ENCODE data around the gene ZNF426. TPM values are rescaled to one million over a fixed set of nuclear protein-coding genes. Genes with fewer than 3 reads are reported as not detected.

ZNF426 gene
- total RNA-seq, 1 experiment from 2014 or later: 16.1 TPM

DNA sequence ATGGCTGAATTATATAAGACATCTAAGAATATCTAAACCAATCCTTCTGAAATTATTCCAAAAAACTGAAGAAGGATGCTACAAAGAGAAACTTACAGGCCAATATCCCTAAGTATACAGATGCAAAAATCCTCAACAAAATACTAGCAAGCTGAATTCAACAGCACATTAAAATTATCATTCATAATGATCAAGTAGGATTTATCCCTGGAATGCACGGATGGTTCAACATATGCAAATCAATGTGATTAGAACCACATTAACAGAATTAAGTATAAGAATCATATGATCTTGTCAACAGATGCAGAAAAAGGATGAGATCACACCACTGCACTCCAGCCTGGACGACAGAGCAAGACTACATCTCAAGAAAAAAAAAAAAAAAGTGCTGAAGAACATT lies 53.3 kb downstream of the ZNF426 start:
- H3K79me2 ChIP-seq (ENCODE audit: low read depth): no peaks in the 10 kb centered on the region
- CTCF ChIA-PET: interaction anchor here (0.6 kb wide), 1 partner anchor 385 kb away, joined by 7 read pairs; no protein-coding TSS in a partner anchor
- H3K4me1 ChIP-seq (replicated peaks; ENCODE audit: insufficient read depth): no peaks in the 10 kb centered on the region
- intact Hi-C loops (cut with micrococcal nuclease; ENCODE audit: unreplicated experiment): no loop called here
- TF ChIP-seq, protein P1, sequence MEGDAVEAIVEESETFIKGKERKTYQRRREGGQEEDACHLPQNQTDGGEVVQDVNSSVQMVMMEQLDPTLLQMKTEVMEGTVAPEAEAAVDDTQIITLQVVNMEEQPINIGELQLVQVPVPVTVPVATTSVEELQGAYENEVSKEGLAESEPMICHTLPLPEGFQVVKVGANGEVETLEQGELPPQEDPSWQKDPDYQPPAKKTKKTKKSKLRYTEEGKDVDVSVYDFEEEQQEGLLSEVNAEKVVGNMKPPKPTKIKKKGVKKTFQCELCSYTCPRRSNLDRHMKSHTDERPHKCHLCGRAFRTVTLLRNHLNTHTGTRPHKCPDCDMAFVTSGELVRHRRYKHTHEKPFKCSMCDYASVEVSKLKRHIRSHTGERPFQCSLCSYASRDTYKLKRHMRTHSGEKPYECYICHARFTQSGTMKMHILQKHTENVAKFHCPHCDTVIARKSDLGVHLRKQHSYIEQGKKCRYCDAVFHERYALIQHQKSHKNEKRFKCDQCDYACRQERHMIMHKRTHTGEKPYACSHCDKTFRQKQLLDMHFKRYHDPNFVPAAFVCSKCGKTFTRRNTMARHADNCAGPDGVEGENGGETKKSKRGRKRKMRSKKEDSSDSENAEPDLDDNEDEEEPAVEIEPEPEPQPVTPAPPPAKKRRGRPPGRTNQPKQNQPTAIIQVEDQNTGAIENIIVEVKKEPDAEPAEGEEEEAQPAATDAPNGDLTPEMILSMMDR (conservative IDR thresholded peaks at IDR 0.05): no peak
- TF ChIP-seq EZH2 (IDR thresholded peaks at IDR 0.05; ENCODE audit: low read depth): no peak
- H3K27me3 ChIP-seq (ENCODE audit: insufficient read depth, low read depth): no peaks in the 10 kb centered on the region
- no peaks in the 10 kb centered on the region for H3F3A ChIP-seq (ENCODE audit: insufficient read depth, low read depth)
- POLR2A ChIA-PET (ENCODE audit: unreplicated experiment): no interaction called here
- no peaks in the 10 kb centered on the region for H3K9me2 ChIP-seq (ENCODE audit: insufficient read depth)
- H3K9me3 ChIP-seq (ENCODE audit: insufficient read depth, low read depth): peaks cover 44% of the 10 kb centered on the region
- no peak overlapping the region for H2AFZ ChIP-seq
- BruUV-seq (replicated peaks): no TSS peak
- no peaks in the 10 kb centered on the region for H4K20me1 ChIP-seq (ENCODE audit: insufficient read depth)
- H3K4me3 ChIP-seq: no peak overlapping the region
- no peaks in the 10 kb centered on the region; the same call in 1 of the 2 replicates for H3K36me3 ChIP-seq (ENCODE audit: low read depth)
- H3K27ac ChIP-seq: no peak overlapping the region
- DNase-seq: no peak
- H3K4me2 ChIP-seq: no peak overlapping the region

DNA sequence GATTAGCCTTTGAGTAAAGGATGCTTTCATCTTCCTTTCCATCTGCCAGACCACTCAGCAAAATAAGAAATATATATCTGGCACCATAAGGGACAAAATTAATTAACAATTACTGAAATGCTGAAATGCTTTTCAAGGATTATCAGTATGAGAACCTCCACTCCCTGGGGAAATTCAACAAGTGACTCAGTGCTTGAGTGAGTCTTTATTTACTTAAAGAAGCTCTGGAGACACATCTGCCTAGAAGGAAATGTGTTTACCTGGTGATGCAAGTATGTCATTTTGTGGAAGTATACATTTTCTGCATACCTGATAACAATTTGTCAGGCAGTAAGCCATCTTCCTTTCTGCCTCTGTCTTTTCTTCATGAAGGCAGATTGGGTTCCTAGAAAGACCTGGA lies 63.5 kb downstream of the ZNF426 start:
- Histone ChIP-seq H3K9me2 (ENCODE audit: insufficient read depth) (no peaks in the 10 kb centered on the region), H3K79me2 (ENCODE audit: low read depth) (no peaks in the 10 kb centered on the region), H3K9me3 (ENCODE audit: insufficient read depth, low read depth) (peaks cover 30% of the 10 kb centered on the region), H3K4me2 (no peak overlapping the region), H4K20me1 (ENCODE audit: insufficient read depth) (no peaks in the 10 kb centered on the region), H3K27ac (no peak overlapping the region), H3K27me3 (ENCODE audit: insufficient read depth, low read depth) (no peaks in the 10 kb centered on the region), H3K36me3 (ENCODE audit: low read depth) (no peaks in the 10 kb centered on the region), H3K4me1 (replicated peaks; ENCODE audit: insufficient read depth) (no peaks in the 10 kb centered on the region), H3F3A (ENCODE audit: insufficient read depth, low read depth) (no peaks in the 10 kb centered on the region), H3K4me3 (no peak overlapping the region), H2AFZ (no peak overlapping the region)
- TF ChIP-seq, protein P1 (conservative IDR thresholded peaks at IDR 0.05): no peak
- TF ChIP-seq EZH2 (IDR thresholded peaks at IDR 0.05; ENCODE audit: low read depth): no peak
- CTCF ChIA-PET: no interaction called here
- intact Hi-C loops (cut with micrococcal nuclease; ENCODE audit: unreplicated experiment): no loop called here
- POLR2A ChIA-PET (ENCODE audit: unreplicated experiment): no interaction called here
- no TSS peak for BruUV-seq (replicated peaks)
- DNase-seq: no peak

Other genes with a start within 250 kb of the ZNF426 start
- 2.2 and 2.6 TPM in 2 replicates for gene ZNF699, start 228.8 kb downstream of the ZNF426 start, total RNA-seq (2021)
- 10.5 and 12.5 TPM in 2 replicates for gene ZNF559, start 214.5 kb downstream of the ZNF426 start, total RNA-seq (2021)
- gene ZNF177, start 175.6 kb downstream of the ZNF426 start, total RNA-seq (2021): 0.38 and 0.55 TPM in 2 replicates
- 13.8 and 14.9 TPM in 2 replicates for gene ZNF266, start 103.1 kb downstream of the ZNF426 start, total RNA-seq (2021)
- 2.4 and 2.7 TPM in 2 replicates for gene ZNF560, start 40.0 kb downstream of the ZNF426 start, total RNA-seq (2021)
- gene ZNF121, start 45.9 kb upstream of the ZNF426 start, total RNA-seq (2021): 36.6 and 51.3 TPM in 2 replicates
- gene ZNF561, start 82.6 kb upstream of the ZNF426 start, total RNA-seq (2021): 28.9 and 31.2 TPM in 2 replicates
- gene ZNF562, start 136.5 kb upstream of the ZNF426 start, total RNA-seq (2021): 24.9 and 26.0 TPM in 2 replicates
- gene ZNF846, start 230.1 kb upstream of the ZNF426 start, total RNA-seq (2021): 8.3 and 9.6 TPM in 2 replicates